Tibial nerve (tissue), 4 donors: Measurements from ENCODE around the gene C17orf75. TPM values are rescaled to one million over a fixed set of nuclear protein-coding genes. Genes with fewer than 3 reads are reported as not detected.
"Not testable (repeated sequence)": the region's sequence is repeated elsewhere in the genome, so short reads cannot be mapped to it uniquely, and the experiment has no call there.

Experiments used
- DNase-seq, 2 donors: peaks; one replicate each; pipeline ENCODE4 v3.0.0-alpha.2; 2019; ENCODE audit warnings: low spot score in 2 of 2
- H3K27ac ChIP-seq, 4 donors: fragments of 200-600 bp; sonication (generic) in 3 of 4; one replicate each; pipeline ENCODE4 v1.5.1; 2017 to 2019; ENCODE audit warnings: mild to moderate bottlenecking in 1 of 4
- H3K27me3 ChIP-seq, 2 donors: fragments of 200-600 bp; sonication (generic) in 1 of 2; one replicate each; pipeline versions ENCODE4 v1.5.1 to v1.6.0; 2017 to 2019
- H3K36me3 ChIP-seq, 3 donors: fragments of 200-600 bp; sonication (generic); one replicate each; pipeline ENCODE4 v1.5.1; 2018 to 2019
- H3K4me1 ChIP-seq, 4 donors: fragments of 200-600 bp; sonication (generic) in 3 of 4; one replicate each; pipeline ENCODE4 v1.5.1; 2017 to 2019
- H3K4me3 ChIP-seq, 4 donors: fragments of 200-600 bp; sonication (generic) in 3 of 4; one replicate each; pipeline ENCODE4 v1.5.1; 2017 to 2019; ENCODE audit warnings: mild to moderate bottlenecking in 1 of 4, moderate library complexity in 1 of 4
- H3K9me3 ChIP-seq, 4 donors: fragments of 200-600 bp; sonication (generic) in 3 of 4; one replicate each; pipeline ENCODE4 v1.5.1; 2017 to 2019
- CTCF ChIP-seq, 5 experiments: fragments of 200-600 bp in 3 of 5; fragments of 450-650 bp in 2 of 5; sonication (generic) in 3 of 5; IDR thresholded peaks; one replicate each; pipeline ENCODE4 v1.5.1; 2016 to 2019; ENCODE audit warnings: antibody characterized with exemption in 5 of 5, mild to moderate bottlenecking in 3 of 5, moderate library complexity in 2 of 5
- EP300 ChIP-seq, 2 donors: sonication (generic); formaldehyde crosslinking; IDR thresholded peaks; one replicate each; pipeline ENCODE4 v1.6.1; 2017; ENCODE audit warnings: antibody characterized with exemption in 2 of 2, mild to moderate bottlenecking in 1 of 2
- POLR2A ChIP-seq, 2 donors: fragments of 450-650 bp; IDR thresholded peaks; one replicate each; pipeline ENCODE4 v1.6.1; 2017; ENCODE audit warnings: antibody characterized with exemption in 2 of 2, mild to moderate bottlenecking in 2 of 2, moderate library complexity in 2 of 2
- WGBS, 2 donors: methylation state at CpG; one replicate each; pipeline ENCODE4 v1.1.5; 2018; 5-methylcytosine and 5-hydroxymethylcytosine counted together
- total RNA-seq, 4 donors: library from RNA; depleted of rRNA; stranded (reverse); fragments of >200 nt; gene quantifications; one replicate each; pipeline ENCODE4 v1.1.0, GENCODE V29; 2016

Gene C17orf75
- total RNA-seq, 4 donors from 2014 or later = 5.9 to 20.2 (median 16.8) TPM

- DNase-seq = peak; percentile 46 to 79
- no peaks in the 10 kb centered on the region for H3K36me3 ChIP-seq
- H3K4me3 ChIP-seq = peak overlapping the region in 1 of 4 donors; percentile 6
- TF ChIP-seq POLR2A (IDR thresholded peaks at IDR 0.05) = no peak
- no peak for TF ChIP-seq EP300 (IDR thresholded peaks at IDR 0.05)
- TF ChIP-seq CTCF (IDR thresholded peaks at IDR 0.05) = peak; percentile 79 to 95 (median 87)
- no peaks in the 10 kb centered on the region for H3K27me3 ChIP-seq
- WGBS, 2 donors = 17 to 18% methylated on average over 5 of the region's 5 CpGs
- no peak overlapping the region for H3K27ac ChIP-seq
- H3K9me3 ChIP-seq = no peaks in the 10 kb centered on the region
- H3K4me1 ChIP-seq = peaks cover 0 to 9% (median 0%) of the 10 kb centered on the region in 4 donors
These were observed 22.4 kb downstream of the C17orf75 start for GRCh38 chr17:32319548-32319905.

- TF ChIP-seq POLR2A (IDR thresholded peaks at IDR 0.05) = no peak
- no peak for TF ChIP-seq EP300 (IDR thresholded peaks at IDR 0.05)
- TF ChIP-seq CTCF (IDR thresholded peaks at IDR 0.05) = no peak
- H3K36me3 ChIP-seq = no peaks in the 10 kb centered on the region
- no peaks in the 10 kb centered on the region for H3K9me3 ChIP-seq
- 91 to 92% methylated on average over 8 of the region's 8 CpGs for WGBS, 2 donors
- H3K27ac ChIP-seq = no peak overlapping the region
- no peaks in the 10 kb centered on the region for H3K27me3 ChIP-seq
- no peaks in the 10 kb centered on the region for H3K4me1 ChIP-seq
- no peak overlapping the region for H3K4me3 ChIP-seq
- no peak for DNase-seq
These were observed 23.9 kb downstream of the C17orf75 start for GRCh38 chr17:32318071-32318470.

GRCh38 chr17:32317353-32317752 lies 24.6 kb downstream of the C17orf75 start:
- Histone ChIP-seq H3K27ac (no peak overlapping the region), H3K27me3 (no peaks in the 10 kb centered on the region), H3K4me3 (no peak overlapping the region), H3K4me1 (no peaks in the 10 kb centered on the region), H3K9me3 (no peaks in the 10 kb centered on the region), H3K36me3 (no peaks in the 10 kb centered on the region)
- 75 to 80% methylated on average over 4 of the region's 4 CpGs for WGBS, 2 donors
- no peak for TF ChIP-seq CTCF (IDR thresholded peaks at IDR 0.05)
- TF ChIP-seq POLR2A (IDR thresholded peaks at IDR 0.05) = no peak
- no peak for TF ChIP-seq EP300 (IDR thresholded peaks at IDR 0.05)
- no peak for DNase-seq

DNA sequence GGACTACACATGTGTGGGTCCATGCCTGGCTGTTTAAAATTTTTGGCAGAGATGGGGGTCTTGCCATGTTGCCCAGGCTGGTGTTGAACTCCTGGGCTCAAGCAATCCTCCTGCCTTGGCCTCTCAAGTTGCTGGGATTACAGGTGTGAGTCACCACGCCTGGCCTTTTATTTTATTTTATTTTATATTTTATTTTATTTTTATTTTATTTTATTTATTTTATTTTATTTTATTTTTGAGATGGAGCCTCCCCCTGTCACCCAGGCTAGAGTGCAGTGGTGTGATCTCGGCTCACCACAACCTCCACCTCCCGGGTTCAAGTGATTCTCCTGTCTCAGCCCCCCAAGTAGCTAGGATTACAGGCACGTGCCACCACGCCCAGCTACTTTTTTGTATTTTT lies 25.3 kb downstream of the C17orf75 start:
- WGBS, 2 donors = 93 to 95% methylated on average over 5 of the region's 5 CpGs

DNA sequence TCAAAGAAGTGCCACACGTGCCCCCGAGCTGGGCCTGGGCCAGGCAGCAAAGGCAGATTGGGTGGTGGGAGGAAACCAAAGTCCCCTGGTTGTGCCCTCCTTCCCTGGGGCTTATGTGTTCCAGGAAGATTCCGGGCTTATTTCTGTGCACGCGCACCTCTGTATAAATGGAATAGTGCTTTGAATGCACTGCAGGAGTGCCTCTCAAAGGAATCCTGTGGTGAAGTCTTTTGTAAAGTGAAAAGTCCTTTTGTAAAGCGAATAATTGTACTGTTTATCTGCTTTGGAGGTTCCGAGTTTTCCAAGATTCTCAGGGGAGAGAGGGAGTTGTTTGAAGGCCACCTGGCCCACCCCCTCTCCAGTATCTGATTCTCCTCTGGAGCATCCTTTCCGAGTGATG lies 26.8 kb downstream of the C17orf75 start:
- Histone ChIP-seq H3K4me1 (peaks cover 0 to 8% (median 0%) of the 10 kb centered on the region in 4 donors), H3K27me3 (no peaks in the 10 kb centered on the region), H3K36me3 (no peaks in the 10 kb centered on the region), H3K9me3 (no peaks in the 10 kb centered on the region), H3K4me3 (no peak overlapping the region), H3K27ac (no peak overlapping the region)
- TF ChIP-seq EP300 (IDR thresholded peaks at IDR 0.05) (no peak), POLR2A (IDR thresholded peaks at IDR 0.05) (no peak), CTCF (IDR thresholded peaks at IDR 0.05) (no peak)
- no peak for DNase-seq
- 66 to 81% methylated on average over 8 of the region's 8 CpGs for WGBS, 2 donors

More for the DNA sequence above, 25.3 kb downstream of the C17orf75 start:
- H3K27ac ChIP-seq, DNase-seq, H3K4me3 ChIP-seq, H3K27me3 ChIP-seq, H3K9me3 ChIP-seq, H3K36me3 ChIP-seq, H3K4me1 ChIP-seq: not testable (repeated sequence)

GRCh38 chr17:32314636-32315035 lies 27.3 kb downstream of the C17orf75 start:
- TF ChIP-seq EP300 (IDR thresholded peaks at IDR 0.05) (no peak), CTCF (IDR thresholded peaks at IDR 0.05) (no peak), POLR2A (IDR thresholded peaks at IDR 0.05) (no peak)

More at GRCh38 chr17:32314636-32315035, 27.3 kb downstream of the C17orf75 start:
- Histone ChIP-seq H3K27ac (no peak overlapping the region), H3K9me3 (no peaks in the 10 kb centered on the region), H3K4me3 (no peak overlapping the region), H3K36me3 (no peaks in the 10 kb centered on the region), H3K27me3 (no peaks in the 10 kb centered on the region), H3K4me1 (peaks cover 0 to 8% (median 0%) of the 10 kb centered on the region in 4 donors)
- WGBS, 2 donors = 87 to 88% methylated on average over 9 of the region's 9 CpGs
- DNase-seq = no peak
